ENCODE measurements around the gene MIOX. TPM values are rescaled to one million over a fixed set of nuclear protein-coding genes. Genes with fewer than 3 reads are reported as not detected.

MIOX gene
- total and polyA plus RNA-seq, 9 of the 15 experiments (the other 6 are each of a cell fraction or from before 2014, with no cell fraction given): 0.08 TPM; not detected in 8

- TF ChIP-seq WHSC1 (IDR thresholded peaks at IDR 0.05; ENCODE audit: low read length) (no peak), PRPF4 (IDR thresholded peaks at IDR 0.05; ENCODE audit: insufficient read depth, low read depth, low read length, poor library complexity, severe bottlenecking) (peak; percentile 35), TAF15 (IDR thresholded peaks at IDR 0.05; ENCODE audit: low read depth, low read length) (no peak), ZNF764 (CRISPR knock-in tag; IDR thresholded peaks at IDR 0.05; ENCODE audit: low read depth) (no peak), NR4A1 (CRISPR knock-in tag; IDR thresholded peaks at IDR 0.05) (no peak), NR4A1 (tag; IDR thresholded peaks at IDR 0.05) (no peak), ZNF165 (CRISPR knock-in tag; IDR thresholded peaks at IDR 0.05; ENCODE audit: borderline replicate concordance) (no peak), MYC (IDR thresholded peaks at IDR 0.05; ENCODE audit: low read depth, low read length) (peak; percentile 41; the same call in 1 of the 2 replicates), MYC (CRISPR knock-in tag; IDR thresholded peaks at IDR 0.05; ENCODE audit: borderline replicate concordance, low read depth) (no peak), VEZF1 (CRISPR knock-in tag; IDR thresholded peaks at IDR 0.05) (peak; percentile 69), E2F3 (CRISPR knock-in tag; IDR thresholded peaks at IDR 0.05) (no peak), ZSCAN32 (CRISPR knock-in tag; IDR thresholded peaks at IDR 0.05) (0 out of 2 replicates have a peak, but pooled peaks have one; percentile 55), ZNF584 (CRISPR knock-in tag; IDR thresholded peaks at IDR 0.05; ENCODE audit: low read depth) (no peak), CREB1 (IDR thresholded peaks at IDR 0.05) (no peak), CREB1 (CRISPR knock-in tag; IDR thresholded peaks at IDR 0.05) (no peak)
Observed at GRCh38 chr22:50481440-50482106, 5.1 kb upstream of the MIOX start, which contains the start of gene ADM2 (continued).
